Right kidney (tissue), 9 donors: ENCODE measurements around the gene MED7.
A peak's percentile ranks its signal among the peaks of the same experiment; 100 is the strongest.
"Not testable (repeated sequence)": the region's sequence is repeated elsewhere in the genome, so short reads cannot be mapped to it uniquely, and the experiment has no call there.

Experiments
- DNase-seq: peaks from one replicate; pipeline ENCODE4 v3.0.0-alpha.2; 2016
- long read RNA-seq, 8 donors: transcript quantifications; one replicate each; lab custom pipeline, GENCODE V29; 2026

MED7 gene, protein sequence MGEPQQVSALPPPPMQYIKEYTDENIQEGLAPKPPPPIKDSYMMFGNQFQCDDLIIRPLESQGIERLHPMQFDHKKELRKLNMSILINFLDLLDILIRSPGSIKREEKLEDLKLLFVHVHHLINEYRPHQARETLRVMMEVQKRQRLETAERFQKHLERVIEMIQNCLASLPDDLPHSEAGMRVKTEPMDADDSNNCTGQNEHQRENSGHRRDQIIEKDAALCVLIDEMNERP
- long read RNA-seq, donor 1, transcript MED7-201 (2 exons, 2,402 nt) = major isoform, 12 of 32 reads
- long read RNA-seq, donor 1, partial matches to known transcripts = 19 of 32 reads
- long read RNA-seq, donor 1, other reads (novel, unspliced or antisense) = 0 of 32 reads
- long read RNA-seq, donor 2, transcript MED7-201 (2 exons, 2,402 nt) = major isoform, 9 of 10 reads
- long read RNA-seq, donor 2, partial matches to known transcripts = 0 of 10 reads
- long read RNA-seq, donor 2, other reads (novel, unspliced or antisense) = 0 of 10 reads
- long read RNA-seq, donor 3, transcript MED7-201 (2 exons, 2,402 nt) = major isoform, 7 of 7 reads
- long read RNA-seq, donor 3, partial matches to known transcripts = 0 of 7 reads
- long read RNA-seq, donor 3, other reads (novel, unspliced or antisense) = 0 of 7 reads
- long read RNA-seq, donor 4, transcript MED7-201 (2 exons, 2,402 nt) = major isoform, 13 of 15 reads
- long read RNA-seq, donor 4, partial matches to known transcripts = 0 of 15 reads
- long read RNA-seq, donor 4, other reads (novel, unspliced or antisense) = 0 of 15 reads
- long read RNA-seq, donor 5, transcript MED7-201 (2 exons, 2,402 nt) = major isoform, 19 of 19 reads
- long read RNA-seq, donor 5, partial matches to known transcripts = 0 of 19 reads
- long read RNA-seq, donor 5, other reads (novel, unspliced or antisense) = 0 of 19 reads
- long read RNA-seq, donor 6, transcript MED7-201 (2 exons, 2,402 nt) = major isoform, 13 of 16 reads
- long read RNA-seq, donor 6, partial matches to known transcripts = 0 of 16 reads
- long read RNA-seq, donor 6, other reads (novel, unspliced or antisense) = 0 of 16 reads
- long read RNA-seq, donor 7, transcript MED7-201 (2 exons, 2,402 nt) = major isoform, 17 of 19 reads
- long read RNA-seq, donor 7, partial matches to known transcripts = 0 of 19 reads
- long read RNA-seq, donor 7, other reads (novel, unspliced or antisense) = 0 of 19 reads
- long read RNA-seq, donor 8, transcript MED7-201 (2 exons, 2,402 nt) = major isoform, 16 of 16 reads
- long read RNA-seq, donor 8, partial matches to known transcripts = 0 of 16 reads
- long read RNA-seq, donor 8, other reads (novel, unspliced or antisense) = 0 of 16 reads

- DNase-seq = peak; percentile 87
Measured at GRCh38 chr5:157142317-157143126, at the start of gene MED7. Gene MED7, minus strand, starts transcription at chr5:157142865. Its CDS starts 3,434 bp downstream, at chr5:157139431.

GRCh38 chr5:157189223-157189622 lies 46.6 kb upstream of the MED7 start:
- no peak for DNase-seq

DNA sequence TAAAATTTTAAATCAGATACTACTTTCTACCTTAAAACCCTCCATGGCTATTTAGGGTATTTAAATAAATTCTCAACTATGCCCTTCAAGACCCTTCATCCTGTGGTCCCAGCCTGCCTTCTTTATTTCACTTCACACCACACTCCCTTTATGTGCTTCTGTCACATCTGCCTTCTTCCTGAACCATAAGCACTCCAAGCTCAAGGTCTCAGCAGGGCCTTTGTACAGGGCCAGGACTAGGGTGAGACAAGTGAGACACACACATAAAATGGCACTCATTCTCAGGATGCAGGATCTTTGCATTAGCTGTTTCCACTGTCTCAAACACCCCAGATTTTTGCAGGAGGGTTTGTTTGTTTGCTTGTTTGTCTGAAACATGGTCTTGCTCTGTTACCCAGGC lies 45.6 kb upstream of the MED7 start:
- no peak for DNase-seq

GRCh38 chr5:157187046-157187754 lies 44.5 kb upstream of the MED7 start:
- no peak for DNase-seq

GRCh38 chr5:157186309-157187045 lies 43.8 kb upstream of the MED7 start:
- DNase-seq = no peak

- DNase-seq = not testable (repeated sequence)
Measured at GRCh38 chr5:157185122-157185521, 42.5 kb upstream of the MED7 start.

GRCh38 chr5:157184117-157184670 lies 41.5 kb upstream of the MED7 start:
- DNase-seq = no peak

DNA sequence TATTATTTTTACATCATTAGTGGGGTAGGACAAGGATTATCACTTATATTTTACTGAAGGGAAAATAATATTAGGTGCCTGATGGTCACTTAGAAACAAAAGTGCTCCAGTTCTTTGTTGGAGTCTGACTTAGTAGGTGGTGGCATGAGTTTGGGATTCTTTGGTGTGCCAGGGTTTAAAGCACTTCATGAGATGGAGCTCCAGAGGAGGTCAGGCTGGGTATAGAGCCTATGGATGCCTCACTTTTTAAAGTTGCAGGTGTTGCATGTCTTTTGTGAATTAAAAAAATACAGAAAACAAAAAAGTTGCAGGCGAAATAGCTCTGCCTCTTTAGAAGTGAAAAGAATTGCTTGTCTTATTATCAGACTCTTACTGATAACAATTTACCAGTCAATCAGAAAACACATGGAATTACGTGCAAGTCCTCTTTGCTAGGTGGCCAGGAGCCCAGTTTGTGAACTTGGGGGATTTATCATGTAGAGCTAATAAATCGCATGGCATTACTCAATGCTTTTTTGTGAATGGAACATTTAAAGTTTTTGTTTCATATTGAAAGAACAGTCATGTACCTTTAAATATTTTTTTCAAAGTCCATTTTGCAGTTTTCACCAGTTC lies 39.6 kb upstream of the MED7 start:
- no peak for DNase-seq

DNA sequence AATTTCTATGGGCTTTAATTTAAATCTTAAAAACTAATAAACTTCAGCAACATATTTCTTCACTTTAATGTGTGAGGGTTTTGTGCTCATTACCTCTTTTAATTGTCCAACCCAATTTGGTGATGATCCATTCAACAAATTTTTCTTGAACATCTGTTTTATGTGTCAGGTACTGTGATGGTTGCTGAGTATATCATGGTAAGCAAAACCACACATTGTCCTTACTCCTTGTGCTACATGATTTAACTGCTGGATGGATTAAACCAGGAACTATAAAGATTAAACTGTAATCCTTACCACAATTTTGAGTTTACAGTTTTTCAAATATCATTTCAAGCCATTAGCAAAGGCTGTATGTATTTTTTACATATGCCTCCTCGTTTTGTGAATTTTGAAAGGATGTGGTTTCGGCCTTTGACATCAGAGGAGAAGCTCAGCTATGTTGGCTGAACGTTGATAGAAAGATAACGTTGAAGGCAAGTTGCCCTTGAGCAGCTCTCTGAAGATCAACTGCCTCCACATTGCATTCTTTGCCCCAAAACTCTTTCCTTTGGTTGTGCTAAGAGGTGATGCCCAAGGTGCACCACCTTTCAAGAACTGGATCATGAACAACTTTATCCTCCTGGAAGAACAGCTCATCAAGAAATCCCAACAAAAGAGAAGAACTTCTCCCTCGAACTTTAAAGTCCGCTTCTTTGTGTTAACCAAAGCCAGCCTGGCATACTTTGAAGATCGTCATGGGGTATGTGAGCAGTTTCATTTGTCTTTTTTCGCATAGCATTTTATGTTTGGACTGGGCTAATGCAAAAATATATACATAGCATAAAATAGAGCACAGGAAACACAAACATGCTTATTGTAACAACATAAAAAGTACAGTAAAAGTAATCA lies 38.0 kb upstream of the MED7 start, which contains the start of gene ITK:
ITK (plus strand) TSS at position 467 of the 891 bp plus-strand sequence; CDS start at position 605, 138 bp downstream.
- DNase-seq = no peak

DNA sequence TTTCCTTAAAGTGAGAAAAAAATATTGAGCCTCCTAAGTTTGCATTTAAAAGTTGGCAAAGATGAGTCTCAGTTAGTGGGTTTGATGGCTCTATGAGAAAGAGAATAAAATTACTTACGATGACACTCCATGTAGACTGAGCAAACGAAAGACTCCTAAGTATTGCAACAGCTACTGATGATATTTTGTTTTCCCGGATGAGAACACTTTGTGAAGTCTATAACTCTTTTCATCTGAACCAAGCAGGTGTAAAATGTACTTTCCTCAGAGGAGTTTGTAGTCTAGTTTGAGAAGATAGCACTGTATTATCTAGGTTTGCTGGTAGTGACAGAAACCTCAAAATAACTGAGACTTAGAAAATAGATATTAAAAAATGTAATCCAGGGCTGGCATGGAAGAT lies 36.3 kb upstream of the MED7 start:
- DNase-seq = no peak

DNA sequence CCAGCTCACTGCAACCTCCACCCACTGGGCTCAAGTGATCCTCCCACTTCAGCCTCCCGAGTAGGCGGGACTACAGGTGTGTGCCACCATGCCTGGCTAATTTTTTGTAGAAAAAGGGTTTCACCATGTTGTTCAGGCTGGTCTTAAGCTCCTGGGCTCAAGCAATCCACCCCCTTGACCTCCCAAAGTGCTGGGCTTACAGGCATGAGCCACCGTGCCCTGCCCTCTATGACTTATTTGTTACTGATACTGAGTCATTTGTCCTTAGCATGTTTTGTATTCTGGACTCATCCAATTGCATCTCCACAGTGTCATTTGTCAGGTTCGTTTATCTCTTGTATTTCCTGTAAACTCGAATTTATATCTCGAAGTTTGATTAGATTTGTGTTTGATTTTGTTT lies 35.3 kb upstream of the MED7 start:
- DNase-seq = no peak

DNA sequence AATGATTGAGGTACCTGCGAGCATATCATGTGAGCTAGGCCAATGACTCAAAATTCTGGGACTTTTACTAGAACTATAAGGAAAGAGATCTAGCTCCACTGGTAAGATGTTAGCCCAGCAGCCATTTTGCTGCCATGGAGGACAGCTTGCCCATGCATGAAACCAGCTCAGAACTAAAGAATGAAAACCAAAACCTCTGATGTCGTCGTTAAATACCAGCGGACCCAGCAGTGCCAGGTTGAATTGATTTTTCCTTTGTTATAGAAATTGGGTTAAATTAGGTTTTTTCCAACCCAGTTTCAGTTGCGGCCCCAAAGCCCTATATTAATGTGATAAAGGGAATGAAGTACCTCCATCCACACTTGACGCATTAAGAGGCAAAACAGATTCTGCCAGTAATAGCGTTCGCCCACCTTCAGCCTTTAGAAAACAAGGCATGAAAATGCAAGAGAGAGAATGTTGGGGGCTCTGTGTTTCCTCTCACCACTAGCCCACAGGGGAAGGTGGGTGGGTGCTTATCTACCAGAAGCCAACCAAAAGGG lies 32.5 kb upstream of the MED7 start:
- DNase-seq = no peak

- no peak for DNase-seq
Measured at GRCh38 chr5:157172403-157172802, 29.7 kb upstream of the MED7 start.

DNA sequence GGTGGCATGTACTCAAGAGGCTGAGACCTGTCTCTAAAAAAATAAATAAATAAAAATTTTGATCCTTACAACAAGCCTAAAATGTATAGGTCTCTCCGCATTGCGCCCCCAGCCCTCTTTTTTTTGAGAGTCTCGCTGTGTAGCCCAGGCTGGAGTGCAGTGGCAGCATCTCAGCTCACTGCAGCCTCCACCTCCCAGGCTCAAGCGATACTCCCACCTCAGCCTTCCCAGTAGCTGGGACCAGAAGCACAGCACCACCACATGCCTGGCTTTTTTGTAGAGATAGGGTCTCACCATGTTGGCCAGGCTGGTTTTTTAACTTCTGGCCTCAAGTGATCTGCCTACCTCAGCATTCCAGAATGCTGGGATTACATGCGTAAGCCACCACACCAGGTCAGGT lies 25.6 kb upstream of the MED7 start:
- DNase-seq = no peak

- no peak for DNase-seq
Measured at GRCh38 chr5:157167214-157167621, 24.6 kb upstream of the MED7 start.

- DNase-seq = no peak
Measured at GRCh38 chr5:157166214-157167213, 23.8 kb upstream of the MED7 start, which contains the start of gene GARIN3. Gene GARIN3, minus strand, starts transcription at chr5:157166264. Its CDS starts 96 bp downstream, at chr5:157166168.
